Lung (tissue), 12 donors: ENCODE results near the gene ASPSCR1. TPM values are rescaled to one million over a fixed set of nuclear protein-coding genes. Genes with fewer than 3 reads are reported as not detected.

Source experiments
- ATAC-seq: fragments of 200-7000 bp; cut with Tn5 transposase; one replicate; pipeline ENCODE4 v1.9.1; 2020; ENCODE audit warnings: moderate number of reproducible peaks; ENCODE audit not compliant: insufficient read depth, low FRiP score
- DNase-seq, 3 donors: peaks; one replicate each; pipeline ENCODE4 v3.0.0-alpha.2; 2013 to 2017
- H3K27ac ChIP-seq, 2 donors: one replicate each; pipeline ENCODE4 v1.5.1; 2013; ENCODE audit warnings: mild to moderate bottlenecking in 2 of 2, moderate library complexity in 2 of 2, control low read depth in 1 of 2, inconsistent platforms in 1 of 2, low read depth in 1 of 2, low read length in 1 of 2
- H3K27me3 ChIP-seq, 3 donors: one replicate each; pipeline ENCODE4 v1.5.1; 2013; ENCODE audit warnings: low read length in 2 of 3; ENCODE audit not compliant: control insufficient read depth in 3 of 3, insufficient read depth in 3 of 3
- H3K36me3 ChIP-seq, 4 donors: one replicate each; pipeline ENCODE4 v1.5.1; 2013; ENCODE audit warnings: low read length in 4 of 4, mild to moderate bottlenecking in 1 of 4, moderate library complexity in 1 of 4; ENCODE audit not compliant: control insufficient read depth in 4 of 4, insufficient read depth in 4 of 4
- H3K4me1 ChIP-seq, 5 donors: one replicate each; pipeline ENCODE4 v1.5.1; 2013; ENCODE audit warnings: low read length in 5 of 5, mild to moderate bottlenecking in 2 of 5, moderate library complexity in 1 of 5; ENCODE audit not compliant: control insufficient read depth in 5 of 5, insufficient read depth in 5 of 5
- H3K4me3 ChIP-seq: one replicate; pipeline ENCODE4 v1.5.1; 2013; ENCODE audit warnings: mild to moderate bottlenecking, control low read depth, moderate library complexity
- H3K9ac ChIP-seq, 2 donors: one replicate each; pipeline ENCODE4 v1.5.1; 2013; ENCODE audit warnings: low read length in 2 of 2, control low read depth in 1 of 2; ENCODE audit not compliant: insufficient read depth in 1 of 2
- H3K9me3 ChIP-seq, 4 donors: one replicate each; pipeline ENCODE4 v1.5.1; 2013; ENCODE audit warnings: low read length in 3 of 4, mild to moderate bottlenecking in 1 of 4, moderate library complexity in 1 of 4; ENCODE audit not compliant: control insufficient read depth in 4 of 4, insufficient read depth in 3 of 4
- CTCF ChIP-seq: IDR thresholded peaks from 2 replicates; pipeline ENCODE4 v1.5.1; 2012; ENCODE audit warnings: mild to moderate bottlenecking; ENCODE audit errors: control extremely low read depth, extremely low read depth
- WGBS, 2 donors: extraction: QIAGEN DNeasy Blood & Tissue Kit; methylation state at CpG; one replicate each; pipeline ENCODE4 v1.1.7; 2013; 5-methylcytosine and 5-hydroxymethylcytosine counted together
- polyA plus RNA-seq, 2 donors: library from polyadenylated mRNA; stranded (reverse); fragments of 200-250 nt; gene quantifications; one replicate each; pipeline ENCODE4 v1.2.1, GENCODE V29; 2013
- total RNA-seq, 2 donors: library from RNA; depleted of rRNA in 1 of 2; stranded (reverse); fragments of >200 nt in 1 of 2; gene quantifications; one replicate each; pipeline ENCODE4 v1.2.1, GENCODE V29; 2014 to 2021
- donor health status: control.
- donor health status: control.
- donor health status: Bipolar disorder and iron deficiency.
- donor health status: healthy.
- donor health status: DM: yes; HTN: yes; CAD: no.

Gene ASPSCR1
- total and polyA plus RNA-seq, 4 donors: 22.9 to 68.6 (median 42.4) TPM

GRCh38 chr17:82025401-82026107, 48.1 kb downstream of the ASPSCR1 start:
- H3K9me3 ChIP-seq: no peaks in the 10 kb centered on the region
- H3K9ac ChIP-seq: no peak overlapping the region
- no peak overlapping the region for H3K4me3 ChIP-seq
- H3K4me1 ChIP-seq: peaks cover 0 to 31% (median 17%) of the 10 kb centered on the region in 5 donors
- H3K36me3 ChIP-seq: peaks cover 0 to 3% (median 0%) of the 10 kb centered on the region in 4 donors
- WGBS, 2 donors: 96% methylated on average over 25 of the region's 25 CpGs
- no peaks in the 10 kb centered on the region for H3K27me3 ChIP-seq
- H3K27ac ChIP-seq: no peak overlapping the region
- no peak for DNase-seq
- no peak for ATAC-seq
- no peak for TF ChIP-seq CTCF

GRCh38 chr17:82028246-82028645, 50.8 kb downstream of the ASPSCR1 start:
- peaks cover 0 to 24% (median 8%) of the 10 kb centered on the region in 5 donors for H3K4me1 ChIP-seq
- H3K4me3 ChIP-seq: no peak overlapping the region
- peaks cover 0 to 3% (median 0%) of the 10 kb centered on the region in 4 donors for H3K36me3 ChIP-seq
- no peak for ATAC-seq
- WGBS, 2 donors: 96 to 97% methylated on average over 13 of the region's 13 CpGs
- H3K9ac ChIP-seq: no peak overlapping the region
- no peak for TF ChIP-seq CTCF
- no peak overlapping the region for H3K27ac ChIP-seq
- no peaks in the 10 kb centered on the region for H3K27me3 ChIP-seq
- H3K9me3 ChIP-seq: no peaks in the 10 kb centered on the region
- DNase-seq: no peak

- Histone ChIP-seq H3K4me3 (no peak overlapping the region), H3K27me3 (no peaks in the 10 kb centered on the region), H3K9me3 (no peaks in the 10 kb centered on the region), H3K4me1 (peaks cover 0 to 19% (median 8%) of the 10 kb centered on the region in 5 donors), H3K27ac (no peak overlapping the region), H3K36me3 (peaks cover 0 to 3% (median 0%) of the 10 kb centered on the region in 4 donors), H3K9ac (no peak overlapping the region)
- DNase-seq: no peak
- no peak for TF ChIP-seq CTCF
- WGBS, 2 donors: 97 to 99% methylated on average over 7 to 9 of the region's 9 CpGs
- ATAC-seq: no peak
Measured at GRCh38 chr17:82028966-82029365, 51.5 kb downstream of the ASPSCR1 start.
